NB4 (cell line): ENCODE results near the gene TRIP4.

Experiments used
- MYC ChIP-seq: IDR thresholded peaks from 2 replicates; pipeline ENCODE4 v1.6.1; 2011; ENCODE audit warnings: low read depth, low read length
- POLR2A ChIP-seq: IDR thresholded peaks from 2 replicates; pipeline ENCODE4 v1.6.1; 2011; ENCODE audit warnings: mild to moderate bottlenecking; ENCODE audit not compliant: insufficient read length; ENCODE audit errors: extremely low read depth
- TF ChIP-seq, protein P1 (sequence below): IDR thresholded peaks from one replicate; pipeline ENCODE4 v1.5.1; 2012; ENCODE audit warnings: low read depth, low read length
- TF ChIP-seq, protein P2 (sequence below): IDR thresholded peaks from 2 replicates; pipeline ENCODE4 v1.6.1; 2011; ENCODE audit warnings: low read depth, low read length

DNA sequence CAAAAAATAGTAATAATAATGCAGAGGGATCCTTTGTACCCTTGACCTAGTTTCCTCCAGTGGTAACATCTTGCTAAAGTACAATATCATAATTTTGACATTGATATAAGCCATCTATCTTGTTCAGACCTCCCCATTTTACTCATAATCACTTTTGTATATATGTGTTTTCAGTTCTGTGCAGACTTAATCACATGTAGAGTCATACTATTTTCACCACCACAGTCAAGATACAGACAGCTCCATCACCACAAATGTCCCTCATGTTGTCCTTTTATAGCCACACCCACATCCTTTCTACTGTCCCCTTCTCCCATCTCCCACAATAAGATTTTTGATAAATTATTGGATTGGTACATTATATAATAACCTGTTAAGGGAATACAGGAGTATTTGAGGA, 98.2 kb downstream of the TRIP4 start:
- no peak for TF ChIP-seq POLR2A
- TF ChIP-seq, protein P1, sequence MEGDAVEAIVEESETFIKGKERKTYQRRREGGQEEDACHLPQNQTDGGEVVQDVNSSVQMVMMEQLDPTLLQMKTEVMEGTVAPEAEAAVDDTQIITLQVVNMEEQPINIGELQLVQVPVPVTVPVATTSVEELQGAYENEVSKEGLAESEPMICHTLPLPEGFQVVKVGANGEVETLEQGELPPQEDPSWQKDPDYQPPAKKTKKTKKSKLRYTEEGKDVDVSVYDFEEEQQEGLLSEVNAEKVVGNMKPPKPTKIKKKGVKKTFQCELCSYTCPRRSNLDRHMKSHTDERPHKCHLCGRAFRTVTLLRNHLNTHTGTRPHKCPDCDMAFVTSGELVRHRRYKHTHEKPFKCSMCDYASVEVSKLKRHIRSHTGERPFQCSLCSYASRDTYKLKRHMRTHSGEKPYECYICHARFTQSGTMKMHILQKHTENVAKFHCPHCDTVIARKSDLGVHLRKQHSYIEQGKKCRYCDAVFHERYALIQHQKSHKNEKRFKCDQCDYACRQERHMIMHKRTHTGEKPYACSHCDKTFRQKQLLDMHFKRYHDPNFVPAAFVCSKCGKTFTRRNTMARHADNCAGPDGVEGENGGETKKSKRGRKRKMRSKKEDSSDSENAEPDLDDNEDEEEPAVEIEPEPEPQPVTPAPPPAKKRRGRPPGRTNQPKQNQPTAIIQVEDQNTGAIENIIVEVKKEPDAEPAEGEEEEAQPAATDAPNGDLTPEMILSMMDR = no peak
- TF ChIP-seq, protein P2, sequence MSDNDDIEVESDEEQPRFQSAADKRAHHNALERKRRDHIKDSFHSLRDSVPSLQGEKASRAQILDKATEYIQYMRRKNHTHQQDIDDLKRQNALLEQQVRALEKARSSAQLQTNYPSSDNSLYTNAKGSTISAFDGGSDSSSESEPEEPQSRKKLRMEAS = no peak
- no peak for TF ChIP-seq MYC
